ENCODE data around the gene TGFBR3. TPM values are rescaled to one million over a fixed set of nuclear protein-coding genes. Genes with fewer than 3 reads are reported as not detected.

Gene TGFBR3
- total RNA-seq, 2 experiments from 2014 or later, result 3.7 to 4.0 TPM

DNA sequence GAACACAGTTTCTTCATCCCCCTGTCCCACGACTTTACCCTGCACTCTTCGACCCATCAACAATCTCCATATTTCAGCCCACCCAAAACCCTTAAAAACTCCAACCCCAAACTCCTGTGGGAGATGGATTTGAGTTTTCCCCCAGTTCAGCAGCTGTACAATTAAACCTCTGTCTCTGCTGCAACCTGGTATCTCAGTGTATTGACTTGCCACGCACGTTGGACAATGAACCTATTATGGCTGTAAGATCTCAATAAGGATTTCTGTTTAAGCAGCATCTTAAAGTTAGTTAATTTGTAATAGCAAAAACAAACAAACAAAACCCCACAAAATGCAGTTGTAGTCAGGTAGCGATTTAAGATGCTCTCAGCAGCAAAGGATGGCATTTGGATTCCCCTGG is 119.1 kb downstream of the TGFBR3 start:
- POLR2A ChIA-PET, result no interaction called here
- Mint-ChIP-seq H3K36me3 (ENCODE audit: low read depth) (no peaks in the 10 kb centered on the region), H3K4me1 (ENCODE audit: low read depth) (peaks cover 11% of the 10 kb centered on the region), H3K27me3 (ENCODE audit: low read depth) (peaks cover 5% of the 10 kb centered on the region), H3K27ac (no peak overlapping the region), H3K4me3 (no peak overlapping the region), H3K9me3 (ENCODE audit: insufficient read depth) (no peaks in the 10 kb centered on the region)
- CTCF ChIA-PET, result no interaction called here
- DNase-seq, result no peak
- no peak for ATAC-seq

DNA sequence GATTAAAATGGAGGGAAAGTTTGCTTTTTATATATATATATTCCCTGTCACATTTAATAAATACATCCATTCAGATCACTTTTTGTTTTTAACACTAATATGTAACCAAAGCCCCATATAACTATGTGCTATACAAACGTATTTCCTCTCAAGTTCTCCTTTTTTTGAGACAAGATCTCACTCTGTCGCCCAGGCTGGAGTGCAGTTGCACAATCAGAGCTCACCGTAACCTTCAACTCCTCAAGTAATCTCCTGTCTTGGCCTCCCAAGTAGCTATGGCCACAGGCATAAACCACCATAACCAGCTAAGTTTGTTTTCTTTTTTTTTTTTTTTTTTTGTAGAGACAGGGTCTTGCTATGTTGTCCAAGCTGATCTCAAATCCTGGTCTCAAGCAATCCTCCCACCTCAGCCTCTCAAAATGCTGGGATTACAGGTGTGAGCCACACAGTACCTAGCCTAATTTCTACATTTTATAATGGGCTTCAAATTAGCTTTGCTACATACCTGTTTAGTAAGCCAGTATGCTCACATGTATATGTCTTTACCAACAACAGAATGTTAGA is 120.0 kb downstream of the TGFBR3 start:
- H3K4me3 Mint-ChIP-seq, result no peak overlapping the region
- H3K27ac Mint-ChIP-seq, result no peak overlapping the region
- DNase-seq, result no peak
- H3K27me3 Mint-ChIP-seq (ENCODE audit: low read depth), result peaks cover 5% of the 10 kb centered on the region
- peaks cover 13% of the 10 kb centered on the region for H3K4me1 Mint-ChIP-seq (ENCODE audit: low read depth)
- no peak for ATAC-seq
- no peaks in the 10 kb centered on the region for H3K36me3 Mint-ChIP-seq (ENCODE audit: low read depth)
- ChIA-PET CTCF (no interaction called here), POLR2A (no interaction called here)
- H3K9me3 Mint-ChIP-seq (ENCODE audit: insufficient read depth), result no peaks in the 10 kb centered on the region

DNA sequence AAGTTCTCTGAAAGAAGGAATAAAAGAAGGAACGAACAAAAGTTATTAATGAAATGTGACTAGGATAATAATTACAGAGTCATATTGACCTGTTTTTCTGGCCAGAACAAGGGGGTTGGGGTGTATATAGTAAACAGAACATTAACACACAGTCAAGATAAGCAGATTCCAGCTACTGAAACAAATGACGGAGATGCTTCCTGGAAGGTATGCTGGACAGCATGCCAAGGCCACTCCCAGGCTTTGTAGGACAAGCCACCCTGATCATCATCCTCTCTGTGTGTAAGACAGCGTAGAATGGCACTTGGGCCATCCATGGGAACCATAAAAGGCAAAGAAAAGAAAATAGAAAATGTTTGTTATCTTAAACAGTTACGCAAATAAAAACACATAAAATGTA is 120.7 kb downstream of the TGFBR3 start:
- DNase-seq, result no peak
- no peak for ATAC-seq
- no peak overlapping the region for H3K27ac Mint-ChIP-seq
- no peaks in the 10 kb centered on the region for H3K36me3 Mint-ChIP-seq (ENCODE audit: low read depth)
- H3K4me3 Mint-ChIP-seq, result no peak overlapping the region
- CTCF ChIA-PET, result no interaction called here
- H3K9me3 Mint-ChIP-seq (ENCODE audit: insufficient read depth), result no peaks in the 10 kb centered on the region
- POLR2A ChIA-PET, result no interaction called here
- H3K27me3 Mint-ChIP-seq (ENCODE audit: low read depth), result peaks cover 5% of the 10 kb centered on the region
- H3K4me1 Mint-ChIP-seq (ENCODE audit: low read depth), result peaks cover 13% of the 10 kb centered on the region

DNA sequence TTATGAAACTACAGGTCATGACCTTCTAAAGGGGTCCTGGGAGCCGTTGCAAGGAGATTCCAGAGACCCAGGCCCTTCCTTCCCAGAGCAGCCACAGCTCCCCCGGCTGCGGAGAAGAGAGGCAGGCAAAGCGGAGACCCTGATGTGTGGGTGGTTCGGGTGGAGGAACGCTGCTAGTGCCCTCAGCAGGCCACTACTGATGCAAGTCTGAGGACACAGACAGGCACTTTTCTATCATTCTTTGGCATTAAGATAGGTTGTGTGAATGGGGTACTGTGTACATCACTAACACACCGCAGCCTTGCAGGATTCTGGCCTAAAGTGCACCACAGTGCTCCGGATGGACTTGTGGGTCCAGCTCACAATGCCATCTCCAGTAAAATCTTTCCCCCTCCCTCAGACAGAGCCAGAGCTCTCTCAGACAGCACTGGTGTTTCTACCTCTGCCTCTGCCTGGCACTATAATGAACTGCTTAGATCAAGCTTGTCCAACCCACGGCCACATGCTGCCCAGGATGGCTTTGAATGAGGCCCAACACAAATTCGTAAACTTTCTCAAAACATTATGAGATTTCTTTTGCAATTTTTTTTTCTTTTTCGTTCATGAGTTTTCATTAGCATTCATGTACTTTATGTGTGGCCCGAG is 121.4 kb downstream of the TGFBR3 start:
- no peak for ATAC-seq
- no peak for DNase-seq
- ChIA-PET CTCF (no interaction called here), POLR2A (interaction anchor here (0.8 kb wide), 1 partner anchor 40 kb away, joined by 3 read pairs; no protein-coding TSS in a partner anchor)
- Mint-ChIP-seq H3K27ac (no peak overlapping the region), H3K36me3 (ENCODE audit: low read depth) (no peaks in the 10 kb centered on the region), H3K4me3 (no peak overlapping the region), H3K9me3 (ENCODE audit: insufficient read depth) (no peaks in the 10 kb centered on the region), H3K27me3 (ENCODE audit: low read depth) (peaks cover 5% of the 10 kb centered on the region), H3K4me1 (ENCODE audit: low read depth) (peaks cover 12% of the 10 kb centered on the region)

DNA sequence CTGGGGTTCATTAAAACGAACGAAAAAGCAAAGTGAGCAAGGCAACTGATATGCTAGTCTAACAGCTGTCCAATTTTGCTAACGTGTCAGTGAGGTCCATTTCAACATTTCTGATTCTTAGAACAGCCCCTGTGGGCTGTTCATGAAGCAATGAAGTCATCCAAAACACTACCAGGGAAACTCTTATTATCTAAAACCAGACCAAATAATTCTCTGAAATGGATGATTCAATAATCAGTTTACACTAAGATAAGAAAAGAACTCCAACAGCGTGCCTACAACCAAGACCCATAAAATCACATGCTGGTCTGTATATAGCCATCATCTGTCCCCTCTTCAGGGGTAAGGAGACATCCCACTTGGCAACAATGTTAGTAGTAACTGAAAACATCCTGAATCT is 122.7 kb downstream of the TGFBR3 start:
- DNase-seq, result no peak
- H3K36me3 Mint-ChIP-seq (ENCODE audit: low read depth), result no peaks in the 10 kb centered on the region

DNA sequence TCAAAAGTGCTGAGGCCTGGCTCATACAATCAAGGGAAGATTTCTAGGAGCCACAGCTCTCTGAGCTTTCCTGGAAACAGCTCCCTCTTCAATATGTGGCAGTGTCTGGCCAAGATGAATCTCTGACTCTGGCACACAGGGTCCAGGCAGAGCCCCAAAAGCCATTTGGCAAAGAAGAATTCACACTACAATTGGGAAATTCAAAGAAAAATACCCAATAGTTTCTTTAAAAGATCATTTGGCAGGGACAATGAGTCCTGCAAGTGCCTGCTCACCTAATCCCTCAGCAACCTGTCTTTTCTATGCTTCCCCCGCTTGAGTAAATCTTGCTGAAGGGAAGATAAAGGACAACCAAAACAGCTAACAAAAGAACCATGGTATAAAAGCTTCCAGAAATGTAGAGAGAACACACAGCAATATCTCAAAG is 124.6 kb downstream of the TGFBR3 start:
- H3K4me3 Mint-ChIP-seq, result no peak overlapping the region
- H3K4me1 Mint-ChIP-seq (ENCODE audit: low read depth), result peaks cover 7% of the 10 kb centered on the region
- no peaks in the 10 kb centered on the region for H3K9me3 Mint-ChIP-seq (ENCODE audit: insufficient read depth)
- POLR2A ChIA-PET, result no interaction called here
- H3K36me3 Mint-ChIP-seq (ENCODE audit: low read depth), result no peaks in the 10 kb centered on the region
- H3K27ac Mint-ChIP-seq, result no peak overlapping the region
- DNase-seq (no peak), ATAC-seq (no peak)
- CTCF ChIA-PET, result no interaction called here
- H3K27me3 Mint-ChIP-seq (ENCODE audit: low read depth), result peaks cover 3% of the 10 kb centered on the region

More for the DNA sequence above, 122.7 kb downstream of the TGFBR3 start:
- ATAC-seq, result no peak
- POLR2A ChIA-PET, result no interaction called here
- H3K9me3 Mint-ChIP-seq (ENCODE audit: insufficient read depth), result no peaks in the 10 kb centered on the region
- H3K27me3 Mint-ChIP-seq (ENCODE audit: low read depth), result peaks cover 5% of the 10 kb centered on the region
- CTCF ChIA-PET, result no interaction called here
- H3K4me1 Mint-ChIP-seq (ENCODE audit: low read depth), result peaks cover 7% of the 10 kb centered on the region
- no peak overlapping the region for H3K27ac Mint-ChIP-seq
- no peak overlapping the region for H3K4me3 Mint-ChIP-seq

DNA sequence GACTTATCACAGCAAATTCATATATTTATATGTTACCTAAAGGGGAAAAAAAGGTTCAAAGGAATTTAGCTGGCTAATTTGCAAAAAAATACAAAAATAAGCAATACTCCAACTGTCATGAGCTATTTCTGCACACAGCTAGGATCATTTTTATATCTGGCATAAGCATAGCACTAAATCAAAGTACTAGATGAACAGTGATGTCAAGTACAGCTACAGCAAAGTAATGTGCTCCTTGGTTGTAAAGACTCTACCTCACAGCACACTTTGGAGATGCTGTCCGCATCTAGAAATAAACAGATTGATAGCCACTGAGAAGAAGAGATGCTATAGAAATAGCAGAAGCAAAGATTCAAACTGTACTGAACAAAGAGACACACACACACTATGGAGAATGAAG is 125.4 kb downstream of the TGFBR3 start:
- DNase-seq (no peak), ATAC-seq (no peak)
- H3K27me3 Mint-ChIP-seq (ENCODE audit: low read depth), result peaks cover 3% of the 10 kb centered on the region
- no peak overlapping the region for H3K27ac Mint-ChIP-seq
- H3K4me3 Mint-ChIP-seq, result no peak overlapping the region
- no peaks in the 10 kb centered on the region for H3K9me3 Mint-ChIP-seq (ENCODE audit: insufficient read depth)
- H3K4me1 Mint-ChIP-seq (ENCODE audit: low read depth), result peaks cover 7% of the 10 kb centered on the region
- H3K36me3 Mint-ChIP-seq (ENCODE audit: low read depth), result no peaks in the 10 kb centered on the region
- ChIA-PET CTCF (interaction anchor here (0.8 kb wide), 1 partner anchor 123 kb away, joined by 3 read pairs; no protein-coding TSS in a partner anchor), POLR2A (no interaction called here)

DNA sequence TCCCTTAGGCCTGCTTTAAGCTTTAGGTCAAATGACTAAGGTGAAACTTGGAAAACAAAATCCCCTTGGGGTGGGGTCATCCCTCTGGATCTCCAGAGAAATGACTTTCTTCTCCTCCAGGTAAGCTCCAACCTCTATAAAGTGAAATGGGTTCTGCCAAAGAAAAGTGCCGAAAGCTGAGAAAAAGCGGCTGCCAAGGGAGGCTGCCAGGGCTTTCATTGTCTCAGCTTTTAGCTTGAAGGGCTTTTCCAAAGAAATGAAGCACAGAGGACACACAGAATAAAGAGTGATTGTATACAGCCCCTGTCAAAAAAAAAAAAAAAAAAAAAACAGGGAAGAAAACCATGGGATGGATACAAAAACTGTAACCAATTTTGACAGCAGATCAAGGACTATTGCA is 126.9 kb downstream of the TGFBR3 start:
- peaks cover 14% of the 10 kb centered on the region for H3K4me1 Mint-ChIP-seq (ENCODE audit: low read depth)
- no peak overlapping the region for H3K27ac Mint-ChIP-seq
- no peak overlapping the region for H3K4me3 Mint-ChIP-seq
- POLR2A ChIA-PET, result no interaction called here
- DNase-seq (no peak), ATAC-seq (no peak)
- CTCF ChIA-PET, result no interaction called here
- H3K9me3 Mint-ChIP-seq (ENCODE audit: insufficient read depth), result no peaks in the 10 kb centered on the region
- no peaks in the 10 kb centered on the region for H3K36me3 Mint-ChIP-seq (ENCODE audit: low read depth)
- peaks cover 3% of the 10 kb centered on the region for H3K27me3 Mint-ChIP-seq (ENCODE audit: low read depth)

DNA sequence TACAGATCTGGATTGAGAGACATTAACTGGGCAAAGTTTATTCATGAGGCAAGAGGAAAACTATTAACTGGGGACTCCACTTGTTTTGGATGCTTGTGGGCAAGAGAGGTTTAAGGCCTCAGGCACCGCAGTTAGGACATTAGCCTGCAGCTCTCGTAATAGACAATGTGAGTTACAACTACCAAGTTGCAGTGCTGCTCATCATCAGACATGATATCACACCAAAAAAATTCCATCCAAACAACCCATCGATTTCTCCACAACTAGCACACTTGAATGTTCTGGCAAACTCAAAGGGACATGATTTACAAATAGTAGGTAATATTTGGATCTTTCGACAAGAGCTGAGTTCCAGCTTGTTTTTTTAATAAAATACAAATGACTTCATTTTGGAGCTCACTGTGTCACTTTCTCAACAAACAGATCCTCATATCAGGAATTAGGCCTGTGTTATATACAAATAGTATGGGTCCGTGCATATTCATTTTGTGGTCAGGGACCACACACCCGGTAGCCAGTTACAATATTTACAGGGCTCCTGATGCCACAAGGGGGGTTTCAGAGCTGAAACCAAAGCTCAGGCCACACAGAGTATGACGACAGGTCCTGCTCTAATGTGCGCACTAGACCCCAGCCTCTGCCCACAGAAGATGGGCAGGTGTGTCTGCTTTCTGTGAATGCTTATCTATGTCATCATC is 128.0 kb downstream of the TGFBR3 start:
- CTCF ChIA-PET, result no interaction called here
- POLR2A ChIA-PET, result no interaction called here
- H3K4me3 Mint-ChIP-seq, result no peak overlapping the region
- no peak overlapping the region for H3K27ac Mint-ChIP-seq
- ATAC-seq (no peak), DNase-seq (no peak)
- peaks cover 17% of the 10 kb centered on the region for H3K4me1 Mint-ChIP-seq (ENCODE audit: low read depth)
- no peaks in the 10 kb centered on the region for H3K36me3 Mint-ChIP-seq (ENCODE audit: low read depth)
- no peaks in the 10 kb centered on the region for H3K9me3 Mint-ChIP-seq (ENCODE audit: insufficient read depth)
- peaks cover 3% of the 10 kb centered on the region for H3K27me3 Mint-ChIP-seq (ENCODE audit: low read depth)

DNA sequence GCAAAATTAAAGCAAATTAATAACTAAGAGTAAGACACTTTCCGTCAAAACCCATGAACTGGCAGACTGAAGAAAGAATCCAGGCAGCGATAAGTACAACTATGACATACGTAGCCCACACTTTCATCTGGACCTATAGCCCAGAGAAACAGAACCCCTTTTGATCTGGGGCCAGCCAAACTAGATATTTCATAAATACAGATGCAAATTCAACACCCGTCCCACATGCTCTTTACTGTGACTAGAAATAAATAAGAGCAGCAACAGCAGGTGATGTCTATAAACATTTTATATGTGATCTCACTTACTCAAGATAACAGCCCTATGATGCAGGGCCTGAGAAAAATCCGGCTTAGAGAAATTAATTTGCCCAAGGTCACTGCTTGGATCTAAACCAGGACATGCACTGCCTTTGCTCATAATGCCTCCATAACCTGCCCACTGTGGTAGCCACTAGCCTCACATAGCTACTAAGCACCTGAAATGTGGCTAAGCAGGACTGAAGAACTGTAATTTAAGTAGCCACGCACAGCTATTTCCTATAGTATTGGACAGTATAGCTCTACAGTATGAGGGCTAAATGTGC is 130.2 kb downstream of the TGFBR3 start:
- Mint-ChIP-seq H3K9me3 (ENCODE audit: insufficient read depth) (no peaks in the 10 kb centered on the region), H3K4me1 (ENCODE audit: low read depth) (peaks cover 26% of the 10 kb centered on the region), H3K27ac (no peak overlapping the region), H3K27me3 (ENCODE audit: low read depth) (no peaks in the 10 kb centered on the region), H3K4me3 (no peak overlapping the region), H3K36me3 (ENCODE audit: low read depth) (no peaks in the 10 kb centered on the region)
- CTCF ChIA-PET, result no interaction called here
- POLR2A ChIA-PET, result no interaction called here
- DNase-seq, result no peak
- no peak for ATAC-seq

DNA sequence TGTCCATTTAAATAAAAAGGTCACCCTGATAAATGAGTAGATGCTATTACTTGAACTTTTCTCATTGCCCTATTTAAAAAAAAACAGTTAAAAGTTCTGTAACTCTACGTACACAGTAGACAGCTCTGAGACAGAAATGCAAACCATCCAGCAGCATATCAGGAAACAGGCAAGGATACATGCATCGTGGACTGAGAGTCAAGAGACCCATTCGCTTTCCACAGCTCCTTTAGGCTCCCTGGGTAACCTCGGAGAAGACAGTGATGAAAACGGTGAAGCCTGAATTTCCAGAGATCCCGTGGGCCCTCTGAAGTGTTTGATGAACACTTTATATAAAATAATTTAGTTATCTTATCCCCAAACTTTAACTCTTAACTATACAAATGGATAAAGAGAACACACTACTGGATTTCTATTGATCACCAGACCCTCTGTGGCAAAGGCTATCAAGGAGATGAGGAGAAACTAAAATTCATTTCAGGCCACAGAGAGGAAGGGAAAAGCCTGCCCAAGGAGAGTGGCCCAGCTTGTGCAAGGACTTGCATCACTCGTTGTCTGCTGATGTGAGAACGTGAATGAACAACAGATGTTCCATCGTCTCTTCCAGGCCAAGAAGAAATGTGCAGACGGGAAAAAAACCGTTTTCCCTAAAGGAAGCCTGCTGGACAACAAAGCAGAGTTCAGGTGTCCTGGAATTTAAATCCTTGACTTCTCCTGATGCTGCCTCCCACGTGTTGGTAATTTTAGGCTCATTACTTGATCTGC is 131.0 kb downstream of the TGFBR3 start:
- POLR2A ChIA-PET, result no interaction called here

DNA sequence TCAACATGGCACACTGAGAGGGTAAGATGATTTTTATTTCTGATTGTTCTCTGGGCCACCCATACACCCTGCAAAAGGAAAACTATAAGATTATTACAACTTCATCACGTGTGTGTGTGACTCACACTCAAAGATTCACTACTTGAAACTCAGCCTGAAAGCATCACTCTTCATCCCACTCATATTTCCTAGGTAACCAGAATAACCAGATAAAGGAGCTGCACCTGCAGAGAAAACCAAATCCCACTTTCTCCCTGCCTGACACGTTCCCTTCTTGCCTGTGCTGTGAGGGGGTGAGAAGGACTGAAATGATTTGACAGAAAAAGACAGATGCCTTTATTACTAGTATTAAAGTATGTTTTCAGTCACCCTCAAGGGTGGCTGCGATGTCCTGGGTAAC is 131.6 kb downstream of the TGFBR3 start:
- no peaks in the 10 kb centered on the region for H3K36me3 Mint-ChIP-seq (ENCODE audit: low read depth)
- DNase-seq (no peak), ATAC-seq (no peak)
- no peaks in the 10 kb centered on the region for H3K9me3 Mint-ChIP-seq (ENCODE audit: insufficient read depth)
- POLR2A ChIA-PET, result no interaction called here
- no peak overlapping the region for H3K27ac Mint-ChIP-seq
- H3K4me1 Mint-ChIP-seq (ENCODE audit: low read depth), result peaks cover 26% of the 10 kb centered on the region
- no peak overlapping the region for H3K4me3 Mint-ChIP-seq
- no peaks in the 10 kb centered on the region for H3K27me3 Mint-ChIP-seq (ENCODE audit: low read depth)
- CTCF ChIA-PET, result no interaction called here

More for the DNA sequence above, 131.0 kb downstream of the TGFBR3 start:
- peaks cover 26% of the 10 kb centered on the region for H3K4me1 Mint-ChIP-seq (ENCODE audit: low read depth)
- no peaks in the 10 kb centered on the region for H3K27me3 Mint-ChIP-seq (ENCODE audit: low read depth)
- H3K27ac Mint-ChIP-seq, result no peak overlapping the region
- H3K9me3 Mint-ChIP-seq (ENCODE audit: insufficient read depth), result no peaks in the 10 kb centered on the region
- ATAC-seq (no peak), DNase-seq (no peak)
- H3K4me3 Mint-ChIP-seq, result no peak overlapping the region
- CTCF ChIA-PET, result no interaction called here
- H3K36me3 Mint-ChIP-seq (ENCODE audit: low read depth), result no peaks in the 10 kb centered on the region
